ENCODE results near the gene VTI1A.

GRCh38 chr10:112589081-112589480 lies 142.1 kb downstream of the VTI1A start:
- TF ChIP-seq CTCF (IDR thresholded peaks at IDR 0.05) (no peak), POLR2AphosphoS5 (IDR thresholded peaks at IDR 0.05) (no peak), POLR2A (IDR thresholded peaks at IDR 0.05) (no peak)
